ENCODE data around the gene BAIAP2L1. TPM values are rescaled to one million over a fixed set of nuclear protein-coding genes. Genes with fewer than 3 reads are reported as not detected.

BAIAP2L1 gene
- total and polyA plus RNA-seq, 2 donors, result 2.2 to 6.1 TPM

- Histone ChIP-seq H3K36me3 (ENCODE audit: control insufficient read depth in 2 of 2, insufficient read depth in 2 of 2, low read length in 1 of 2) (no peaks in the 10 kb centered on the region), H3K9me3 (ENCODE audit: control insufficient read depth in 2 of 2, insufficient read depth in 1 of 2, low read length in 1 of 2) (no peaks in the 10 kb centered on the region), H3K4me3 (ENCODE audit: low read length in 2 of 2) (no peak overlapping the region), H3K4me1 (ENCODE audit: control insufficient read depth in 2 of 2, insufficient read depth in 2 of 2, low read length in 2 of 2) (no peaks in the 10 kb centered on the region), H3K27me3 (ENCODE audit: control insufficient read depth in 2 of 2, insufficient read depth in 1 of 2, low read length in 1 of 2) (no peaks in the 10 kb centered on the region), H3K27ac (ENCODE audit: low read depth in 1 of 2, low read length in 1 of 2) (no peak overlapping the region)
- WGBS, result 96% methylated on average over 6 of the region's 6 CpGs
- no peak for DNase-seq (ENCODE audit: low read depth in 6 of 9, low spot score in 9 of 9)
These were observed 45.7 kb downstream of the BAIAP2L1 start for GRCh38 chr7:98355250-98355538.

- Histone ChIP-seq H3K36me3 (ENCODE audit: control insufficient read depth in 2 of 2, insufficient read depth in 2 of 2, low read length in 1 of 2) (no peaks in the 10 kb centered on the region), H3K27ac (ENCODE audit: low read depth in 1 of 2, low read length in 1 of 2) (no peak overlapping the region), H3K9me3 (ENCODE audit: control insufficient read depth in 2 of 2, insufficient read depth in 1 of 2, low read length in 1 of 2) (no peaks in the 10 kb centered on the region), H3K4me3 (ENCODE audit: low read length in 2 of 2) (no peak overlapping the region), H3K4me1 (ENCODE audit: control insufficient read depth in 2 of 2, insufficient read depth in 2 of 2, low read length in 2 of 2) (no peaks in the 10 kb centered on the region), H3K27me3 (ENCODE audit: control insufficient read depth in 2 of 2, insufficient read depth in 1 of 2, low read length in 1 of 2) (no peaks in the 10 kb centered on the region)
- DNase-seq (ENCODE audit: low read depth in 6 of 9, low spot score in 9 of 9), result no peak
- WGBS, result 93% methylated on average over 22 of the region's 22 CpGs
These were observed 46.2 kb downstream of the BAIAP2L1 start for GRCh38 chr7:98354511-98355249.

- DNase-seq (ENCODE audit: low read depth in 6 of 9, low spot score in 9 of 9), result no peak
- WGBS, result 94% methylated on average over 7 of the region's 7 CpGs
- H3K9me3 ChIP-seq (ENCODE audit: control insufficient read depth in 2 of 2, insufficient read depth in 1 of 2, low read length in 1 of 2), result no peaks in the 10 kb centered on the region
- H3K4me1 ChIP-seq (ENCODE audit: control insufficient read depth in 2 of 2, insufficient read depth in 2 of 2, low read length in 2 of 2), result no peaks in the 10 kb centered on the region
- no peak overlapping the region for H3K4me3 ChIP-seq (ENCODE audit: low read length in 2 of 2)
- H3K27me3 ChIP-seq (ENCODE audit: control insufficient read depth in 2 of 2, insufficient read depth in 1 of 2, low read length in 1 of 2), result no peaks in the 10 kb centered on the region
- H3K27ac ChIP-seq (ENCODE audit: low read depth in 1 of 2, low read length in 1 of 2), result no peak overlapping the region
- no peaks in the 10 kb centered on the region for H3K36me3 ChIP-seq (ENCODE audit: control insufficient read depth in 2 of 2, insufficient read depth in 2 of 2, low read length in 1 of 2)
These were observed 46.8 kb downstream of the BAIAP2L1 start for GRCh38 chr7:98354052-98354451.

GRCh38 chr7:98352621-98353020 is 48.3 kb downstream of the BAIAP2L1 start:
- Histone ChIP-seq H3K27me3 (ENCODE audit: control insufficient read depth in 2 of 2, insufficient read depth in 1 of 2, low read length in 1 of 2) (no peaks in the 10 kb centered on the region), H3K27ac (ENCODE audit: low read depth in 1 of 2, low read length in 1 of 2) (no peak overlapping the region), H3K9me3 (ENCODE audit: control insufficient read depth in 2 of 2, insufficient read depth in 1 of 2, low read length in 1 of 2) (no peaks in the 10 kb centered on the region), H3K4me1 (ENCODE audit: control insufficient read depth in 2 of 2, insufficient read depth in 2 of 2, low read length in 2 of 2) (no peaks in the 10 kb centered on the region), H3K36me3 (ENCODE audit: control insufficient read depth in 2 of 2, insufficient read depth in 2 of 2, low read length in 1 of 2) (no peaks in the 10 kb centered on the region), H3K4me3 (ENCODE audit: low read length in 2 of 2) (no peak overlapping the region)
- DNase-seq (ENCODE audit: low read depth in 6 of 9, low spot score in 9 of 9), result no peak
- WGBS, result 86% methylated on average over 4 of the region's 4 CpGs

GRCh38 chr7:98351136-98351535 is 49.8 kb downstream of the BAIAP2L1 start:
- H3K27me3 ChIP-seq (ENCODE audit: control insufficient read depth in 2 of 2, insufficient read depth in 1 of 2, low read length in 1 of 2), result no peaks in the 10 kb centered on the region
- no peaks in the 10 kb centered on the region for H3K9me3 ChIP-seq (ENCODE audit: control insufficient read depth in 2 of 2, insufficient read depth in 1 of 2, low read length in 1 of 2)
- H3K4me3 ChIP-seq (ENCODE audit: low read length in 2 of 2), result no peak overlapping the region
- no peak for DNase-seq (ENCODE audit: low read depth in 6 of 9, low spot score in 9 of 9)
- no peak overlapping the region for H3K27ac ChIP-seq (ENCODE audit: low read depth in 1 of 2, low read length in 1 of 2)
- no peaks in the 10 kb centered on the region for H3K4me1 ChIP-seq (ENCODE audit: control insufficient read depth in 2 of 2, insufficient read depth in 2 of 2, low read length in 2 of 2)
- H3K36me3 ChIP-seq (ENCODE audit: control insufficient read depth in 2 of 2, insufficient read depth in 2 of 2, low read length in 1 of 2), result no peaks in the 10 kb centered on the region
- WGBS, result 94% methylated on average over 8 of the region's 8 CpGs

- Histone ChIP-seq H3K27ac (ENCODE audit: low read depth in 1 of 2, low read length in 1 of 2) (no peak overlapping the region), H3K27me3 (ENCODE audit: control insufficient read depth in 2 of 2, insufficient read depth in 1 of 2, low read length in 1 of 2) (no peaks in the 10 kb centered on the region), H3K9me3 (ENCODE audit: control insufficient read depth in 2 of 2, insufficient read depth in 1 of 2, low read length in 1 of 2) (no peaks in the 10 kb centered on the region), H3K4me1 (ENCODE audit: control insufficient read depth in 2 of 2, insufficient read depth in 2 of 2, low read length in 2 of 2) (no peaks in the 10 kb centered on the region), H3K4me3 (ENCODE audit: low read length in 2 of 2) (no peak overlapping the region), H3K36me3 (ENCODE audit: control insufficient read depth in 2 of 2, insufficient read depth in 2 of 2, low read length in 1 of 2) (no peaks in the 10 kb centered on the region)
- DNase-seq (ENCODE audit: low read depth in 6 of 9, low spot score in 9 of 9), result no peak
- 94% methylated on average over 23 of the region's 23 CpGs for WGBS
These were observed 52.0 kb downstream of the BAIAP2L1 start for GRCh38 chr7:98348726-98349474.

- no peaks in the 10 kb centered on the region for H3K4me1 ChIP-seq (ENCODE audit: control insufficient read depth in 2 of 2, insufficient read depth in 2 of 2, low read length in 2 of 2)
- no peaks in the 10 kb centered on the region for H3K27me3 ChIP-seq (ENCODE audit: control insufficient read depth in 2 of 2, insufficient read depth in 1 of 2, low read length in 1 of 2)
- no peak for DNase-seq (ENCODE audit: low read depth in 6 of 9, low spot score in 9 of 9)
- no peaks in the 10 kb centered on the region for H3K9me3 ChIP-seq (ENCODE audit: control insufficient read depth in 2 of 2, insufficient read depth in 1 of 2, low read length in 1 of 2)
- WGBS, result 92% methylated on average over 7 of the region's 7 CpGs
- no peak overlapping the region for H3K27ac ChIP-seq (ENCODE audit: low read depth in 1 of 2, low read length in 1 of 2)
- no peak overlapping the region for H3K4me3 ChIP-seq (ENCODE audit: low read length in 2 of 2)
- H3K36me3 ChIP-seq (ENCODE audit: control insufficient read depth in 2 of 2, insufficient read depth in 2 of 2, low read length in 1 of 2), result no peaks in the 10 kb centered on the region
These were observed 54.3 kb downstream of the BAIAP2L1 start for GRCh38 chr7:98346515-98347069.

- WGBS, result 89% methylated on average over 3 of the region's 3 CpGs
- Histone ChIP-seq H3K36me3 (ENCODE audit: control insufficient read depth in 2 of 2, insufficient read depth in 2 of 2, low read length in 1 of 2) (no peaks in the 10 kb centered on the region), H3K27me3 (ENCODE audit: control insufficient read depth in 2 of 2, insufficient read depth in 1 of 2, low read length in 1 of 2) (no peaks in the 10 kb centered on the region), H3K27ac (ENCODE audit: low read depth in 1 of 2, low read length in 1 of 2) (no peak overlapping the region), H3K4me3 (ENCODE audit: low read length in 2 of 2) (no peak overlapping the region), H3K4me1 (ENCODE audit: control insufficient read depth in 2 of 2, insufficient read depth in 2 of 2, low read length in 2 of 2) (no peaks in the 10 kb centered on the region), H3K9me3 (ENCODE audit: control insufficient read depth in 2 of 2, insufficient read depth in 1 of 2, low read length in 1 of 2) (no peaks in the 10 kb centered on the region)
- DNase-seq (ENCODE audit: low read depth in 6 of 9, low spot score in 9 of 9), result no peak
These were observed 59.8 kb downstream of the BAIAP2L1 start for GRCh38 chr7:98341106-98341505.

- WGBS, result 98% methylated on average over 3 of the region's 3 CpGs
These were observed 61.8 kb downstream of the BAIAP2L1 start for GRCh38 chr7:98339043-98339442.

More at GRCh38 chr7:98339043-98339442, 61.8 kb downstream of the BAIAP2L1 start:
- no peaks in the 10 kb centered on the region for H3K9me3 ChIP-seq (ENCODE audit: control insufficient read depth in 2 of 2, insufficient read depth in 1 of 2, low read length in 1 of 2)
- no peak overlapping the region for H3K4me3 ChIP-seq (ENCODE audit: low read length in 2 of 2)
- no peak for DNase-seq (ENCODE audit: low read depth in 6 of 9, low spot score in 9 of 9)
- no peaks in the 10 kb centered on the region for H3K36me3 ChIP-seq (ENCODE audit: control insufficient read depth in 2 of 2, insufficient read depth in 2 of 2, low read length in 1 of 2)
- H3K27me3 ChIP-seq (ENCODE audit: control insufficient read depth in 2 of 2, insufficient read depth in 1 of 2, low read length in 1 of 2), result no peaks in the 10 kb centered on the region
- no peaks in the 10 kb centered on the region for H3K4me1 ChIP-seq (ENCODE audit: control insufficient read depth in 2 of 2, insufficient read depth in 2 of 2, low read length in 2 of 2)
- H3K27ac ChIP-seq (ENCODE audit: low read depth in 1 of 2, low read length in 1 of 2), result no peak overlapping the region

All from thymus (tissue), 11 donors.